Fibroblast of mammary gland (primary cell): ENCODE measurements around the gene UBC.
"Not testable (repeated sequence)": the region's sequence is repeated elsewhere in the genome, so short reads cannot be mapped to it uniquely, and the experiment has no call there.

Source experiments
- DNase-seq: peaks from one replicate; pipeline ENCODE4 v3.0.0-alpha.2; 2010; ENCODE audit warnings: low read depth
- H3K4me3 ChIP-seq: 2 replicates; pipeline ENCODE4 v1.5.1; 2011; ENCODE audit warnings: low read depth, mild to moderate bottlenecking, low read length, moderate library complexity; ENCODE audit not compliant: control insufficient read depth
- CTCF ChIP-seq: conservative IDR thresholded peaks from 2 replicates; pipeline ENCODE4 v1.5.1; 2011; ENCODE audit warnings: low read depth, low read length, inconsistent platforms; ENCODE audit not compliant: control insufficient read depth, insufficient read depth

The UBC gene

GRCh38 chr12:124913474-124914391, 717 bp downstream of the UBC start:
- peak; percentile 40 for TF ChIP-seq CTCF
- DNase-seq, result peak; percentile 71
- peak overlapping the region; percentile 100 for H3K4me3 ChIP-seq

DNA sequence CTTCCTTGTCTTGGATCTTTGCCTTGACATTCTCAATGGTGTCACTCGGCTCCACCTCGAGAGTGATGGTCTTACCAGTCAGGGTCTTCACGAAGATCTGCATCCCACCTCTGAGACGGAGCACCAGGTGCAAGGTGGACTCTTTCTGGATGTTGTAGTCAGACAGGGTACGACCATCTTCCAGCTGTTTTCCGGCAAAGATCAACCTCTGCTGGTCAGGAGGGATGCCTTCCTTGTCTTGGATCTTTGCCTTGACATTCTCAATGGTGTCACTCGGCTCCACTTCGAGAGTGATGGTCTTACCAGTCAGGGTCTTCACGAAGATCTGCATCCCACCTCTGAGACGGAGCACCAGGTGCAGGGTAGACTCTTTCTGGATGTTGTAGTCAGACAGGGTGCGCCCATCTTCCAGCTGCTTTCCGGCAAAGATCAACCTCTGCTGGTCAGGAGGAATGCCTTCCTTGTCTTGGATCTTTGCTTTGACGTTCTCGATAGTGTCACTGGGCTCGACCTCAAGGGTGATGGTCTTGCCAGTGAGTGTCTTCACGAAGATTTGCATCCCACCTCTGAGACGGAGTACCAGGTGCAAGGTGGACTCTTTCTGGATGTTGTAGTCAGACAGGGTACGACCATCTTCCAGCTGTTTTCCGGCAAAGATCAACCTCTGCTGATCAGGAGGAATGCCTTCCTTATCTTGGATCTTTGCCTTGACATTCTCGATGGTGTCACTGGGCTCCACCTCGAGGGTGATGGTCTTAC, 1.7 kb downstream of the UBC start:
- peak overlapping the region; percentile 100 for H3K4me3 ChIP-seq
- DNase-seq, result not testable (repeated sequence)

- H3K4me3 ChIP-seq, result peak overlapping the region; percentile 50
- DNase-seq, result not testable (repeated sequence)
Measured at GRCh38 chr12:124911521-124911920, 2.9 kb downstream of the UBC start.

- DNase-seq, result peak; percentile 56
- H3K4me3 ChIP-seq, result peak overlapping the region; percentile 50
- no peak for TF ChIP-seq CTCF
Measured at GRCh38 chr12:124910561-124911478, 3.6 kb downstream of the UBC start.

GRCh38 chr12:124909831-124910560, 4.5 kb downstream of the UBC start:
- peak; percentile 59 for DNase-seq
- no peak overlapping the region for H3K4me3 ChIP-seq
- TF ChIP-seq CTCF, result no peak

DNA sequence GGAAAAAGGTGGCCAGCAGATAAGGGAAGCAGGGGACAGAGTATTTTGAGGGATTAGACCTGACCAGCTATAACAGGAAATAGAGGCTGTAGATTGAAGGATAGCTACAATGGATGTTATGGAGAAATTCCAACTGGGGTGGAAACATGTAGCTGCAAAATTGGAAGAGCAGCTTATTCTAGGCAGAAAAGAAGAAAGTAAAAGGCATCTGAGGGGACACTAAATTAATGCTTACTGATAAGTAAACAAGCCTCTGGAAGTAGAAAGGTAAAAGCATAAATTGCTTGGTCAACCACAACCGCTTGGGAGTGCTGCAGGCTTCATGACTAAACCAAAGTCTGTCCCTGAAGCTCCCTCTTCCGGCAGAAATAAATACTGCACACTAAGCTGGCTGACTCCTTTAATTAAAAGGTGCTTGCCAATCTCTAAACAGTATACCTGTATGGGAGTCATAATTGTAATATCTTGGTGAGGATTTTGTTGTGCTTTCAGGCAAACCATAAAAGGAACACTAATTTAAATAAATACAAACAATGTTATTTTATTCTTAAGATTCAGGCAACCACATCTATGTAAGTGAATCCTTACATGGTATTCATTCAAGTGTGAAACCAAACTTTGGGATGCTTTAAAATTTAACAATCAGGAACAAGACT, 7.7 kb downstream of the UBC start:
- DNase-seq, result peak; percentile 93
- peak; percentile 100 for TF ChIP-seq CTCF
- H3K4me3 ChIP-seq, result no peak overlapping the region
